GM21737 (cell line): ENCODE measurements around the gene EFHC1.

Experiments
- ATAC-seq: cut with Tn5 transposase; IDR thresholded peaks from one replicate; pipeline ENCODE4 v1.9.1; 2021; ENCODE audit warnings: mild to moderate bottlenecking, moderate library complexity; ENCODE audit not compliant: unreplicated experiment

EFHC1 gene

GRCh38 chr6:52500238-52501129 is 80.3 kb downstream of the EFHC1 start:
- no peak for ATAC-seq

GRCh38 chr6:52502306-52503029 is 82.3 kb downstream of the EFHC1 start:
- no peak for ATAC-seq

GRCh38 chr6:52503323-52503747 is 83.2 kb downstream of the EFHC1 start:
- ATAC-seq: no peak

GRCh38 chr6:52503851-52504781 is 84.0 kb downstream of the EFHC1 start:
- no peak for ATAC-seq

- ATAC-seq: no peak
Measured at GRCh38 chr6:52504782-52505136, 84.6 kb downstream of the EFHC1 start.

- no peak for ATAC-seq
Measured at GRCh38 chr6:52505726-52506409, 85.7 kb downstream of the EFHC1 start.

GRCh38 chr6:52506476-52506875 is 86.3 kb downstream of the EFHC1 start:
- ATAC-seq: no peak

GRCh38 chr6:52507557-52508260 is 87.6 kb downstream of the EFHC1 start:
- ATAC-seq: no peak

GRCh38 chr6:52508261-52508739 is 88.2 kb downstream of the EFHC1 start:
- no peak for ATAC-seq

GRCh38 chr6:52509281-52510212 is 89.4 kb downstream of the EFHC1 start:
- ATAC-seq: no peak

GRCh38 chr6:52510213-52510562 is 90.0 kb downstream of the EFHC1 start:
- ATAC-seq: no peak

GRCh38 chr6:52511163-52511562 is 91.0 kb downstream of the EFHC1 start:
- ATAC-seq: no peak

GRCh38 chr6:52511572-52512151 is 91.5 kb downstream of the EFHC1 start:
- no peak for ATAC-seq

GRCh38 chr6:52512199-52512598 is 92.1 kb downstream of the EFHC1 start:
- no peak for ATAC-seq

GRCh38 chr6:52513464-52513863 is 93.3 kb downstream of the EFHC1 start:
- ATAC-seq: no peak

GRCh38 chr6:52513896-52514295 is 93.8 kb downstream of the EFHC1 start:
- ATAC-seq: no peak

- ATAC-seq: no peak
Measured at GRCh38 chr6:52514514-52514913, 94.4 kb downstream of the EFHC1 start.

GRCh38 chr6:52515219-52515960 is 95.2 kb downstream of the EFHC1 start:
- no peak for ATAC-seq
